ENCODE data around the gene STN1. TPM values are rescaled to one million over a fixed set of nuclear protein-coding genes. Genes with fewer than 3 reads are reported as not detected.

The STN1 gene
- total RNA-seq, 1 donor from 2014 or later, result 57.1 TPM

DNA sequence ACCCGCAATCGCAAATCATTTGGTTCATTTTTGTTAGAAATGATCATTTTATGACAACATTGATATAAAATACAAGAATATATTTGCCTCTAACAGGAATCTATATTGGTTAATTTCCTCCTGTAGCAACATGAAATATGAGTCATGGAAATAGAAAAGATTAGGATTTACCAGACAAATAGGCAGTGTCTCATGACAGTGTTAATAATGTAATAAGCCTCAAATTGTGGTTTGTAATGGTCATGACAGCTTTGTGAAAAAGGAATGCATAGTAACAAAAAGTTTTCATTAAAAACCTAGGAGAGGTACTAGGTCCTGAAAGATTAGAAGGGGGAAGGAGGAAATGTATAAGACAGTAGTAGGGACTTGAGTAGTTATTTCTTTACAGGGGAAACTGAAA is 41.0 kb upstream of the STN1 start:
- peaks cover 2% of the 10 kb centered on the region for H3K27me3 Mint-ChIP-seq (ENCODE audit: unreplicated experiment)
- TF ChIP-seq, protein P1, sequence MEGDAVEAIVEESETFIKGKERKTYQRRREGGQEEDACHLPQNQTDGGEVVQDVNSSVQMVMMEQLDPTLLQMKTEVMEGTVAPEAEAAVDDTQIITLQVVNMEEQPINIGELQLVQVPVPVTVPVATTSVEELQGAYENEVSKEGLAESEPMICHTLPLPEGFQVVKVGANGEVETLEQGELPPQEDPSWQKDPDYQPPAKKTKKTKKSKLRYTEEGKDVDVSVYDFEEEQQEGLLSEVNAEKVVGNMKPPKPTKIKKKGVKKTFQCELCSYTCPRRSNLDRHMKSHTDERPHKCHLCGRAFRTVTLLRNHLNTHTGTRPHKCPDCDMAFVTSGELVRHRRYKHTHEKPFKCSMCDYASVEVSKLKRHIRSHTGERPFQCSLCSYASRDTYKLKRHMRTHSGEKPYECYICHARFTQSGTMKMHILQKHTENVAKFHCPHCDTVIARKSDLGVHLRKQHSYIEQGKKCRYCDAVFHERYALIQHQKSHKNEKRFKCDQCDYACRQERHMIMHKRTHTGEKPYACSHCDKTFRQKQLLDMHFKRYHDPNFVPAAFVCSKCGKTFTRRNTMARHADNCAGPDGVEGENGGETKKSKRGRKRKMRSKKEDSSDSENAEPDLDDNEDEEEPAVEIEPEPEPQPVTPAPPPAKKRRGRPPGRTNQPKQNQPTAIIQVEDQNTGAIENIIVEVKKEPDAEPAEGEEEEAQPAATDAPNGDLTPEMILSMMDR (IDR thresholded peaks at IDR 0.05; ENCODE audit: partially characterized antibody, unreplicated experiment), result no peak
- DNase-seq, result no peak
- H3K9me3 Mint-ChIP-seq (ENCODE audit: unreplicated experiment), result peaks cover 2% of the 10 kb centered on the region
- H3K27ac Mint-ChIP-seq (ENCODE audit: unreplicated experiment), result no peak overlapping the region
- no peak overlapping the region for H3K4me3 Mint-ChIP-seq (ENCODE audit: unreplicated experiment)
- H3K4me1 Mint-ChIP-seq (ENCODE audit: low read depth, unreplicated experiment), result no peaks in the 10 kb centered on the region
- H3K36me3 Mint-ChIP-seq (ENCODE audit: unreplicated experiment), result peaks cover 14% of the 10 kb centered on the region

DNA sequence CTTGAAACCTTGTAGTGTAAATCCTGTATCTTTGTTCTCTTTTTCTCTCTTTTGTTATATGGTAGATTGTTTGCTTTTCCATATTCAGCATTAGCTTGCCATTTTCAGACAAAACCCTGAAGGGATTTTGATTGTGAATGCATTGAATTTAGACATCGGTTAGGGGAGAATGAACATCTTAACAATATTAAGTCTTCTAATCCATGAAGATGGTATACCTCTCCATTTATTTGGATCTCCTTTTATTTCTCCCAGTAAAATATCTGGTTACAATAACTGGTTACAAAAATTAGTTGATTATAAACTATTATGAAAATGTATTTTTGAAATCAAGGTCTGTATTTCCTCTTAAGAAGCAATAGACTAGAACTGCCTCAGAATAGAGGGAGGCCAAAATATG is 36.6 kb upstream of the STN1 start:
- no peak overlapping the region for H3K27ac Mint-ChIP-seq (ENCODE audit: unreplicated experiment)
- no peaks in the 10 kb centered on the region for H3K4me1 Mint-ChIP-seq (ENCODE audit: low read depth, unreplicated experiment)
- peaks cover 14% of the 10 kb centered on the region for H3K36me3 Mint-ChIP-seq (ENCODE audit: unreplicated experiment)
- H3K9me3 Mint-ChIP-seq (ENCODE audit: unreplicated experiment), result peaks cover 2% of the 10 kb centered on the region
- no peak overlapping the region for H3K4me3 Mint-ChIP-seq (ENCODE audit: unreplicated experiment)
- H3K27me3 Mint-ChIP-seq (ENCODE audit: unreplicated experiment), result peaks cover 2% of the 10 kb centered on the region
- TF ChIP-seq, protein P1 (IDR thresholded peaks at IDR 0.05; ENCODE audit: partially characterized antibody, unreplicated experiment), result no peak
- no peak for DNase-seq

DNA sequence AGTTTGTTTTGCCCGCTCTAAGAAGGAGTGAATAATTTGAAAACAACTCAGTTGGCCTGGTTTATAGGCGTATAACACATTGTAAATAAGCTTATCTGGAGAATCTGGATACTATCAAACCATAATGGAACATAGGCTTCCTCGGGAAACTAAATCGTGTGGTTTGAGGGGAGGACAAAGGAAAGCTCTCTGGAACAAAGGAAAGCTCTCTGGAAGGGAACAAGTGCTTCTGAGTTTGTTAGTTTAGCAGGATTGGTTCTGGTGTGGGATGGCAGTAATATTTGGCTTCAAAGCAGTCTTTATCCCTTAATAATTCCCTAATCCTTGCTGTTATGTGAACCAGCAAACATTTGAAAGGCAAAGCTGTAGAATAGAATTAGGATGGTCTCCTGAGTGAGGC is 34.0 kb upstream of the STN1 start:
- H3K4me3 Mint-ChIP-seq (ENCODE audit: unreplicated experiment), result no peak overlapping the region
- peaks cover 14% of the 10 kb centered on the region for H3K36me3 Mint-ChIP-seq (ENCODE audit: unreplicated experiment)
- peaks cover 2% of the 10 kb centered on the region for H3K9me3 Mint-ChIP-seq (ENCODE audit: unreplicated experiment)
- H3K4me1 Mint-ChIP-seq (ENCODE audit: low read depth, unreplicated experiment), result peaks cover 8% of the 10 kb centered on the region
- H3K27me3 Mint-ChIP-seq (ENCODE audit: unreplicated experiment), result peaks cover 2% of the 10 kb centered on the region
- no peak overlapping the region for H3K27ac Mint-ChIP-seq (ENCODE audit: unreplicated experiment)
- TF ChIP-seq, protein P1 (IDR thresholded peaks at IDR 0.05; ENCODE audit: partially characterized antibody, unreplicated experiment), result no peak
- DNase-seq, result no peak

DNA sequence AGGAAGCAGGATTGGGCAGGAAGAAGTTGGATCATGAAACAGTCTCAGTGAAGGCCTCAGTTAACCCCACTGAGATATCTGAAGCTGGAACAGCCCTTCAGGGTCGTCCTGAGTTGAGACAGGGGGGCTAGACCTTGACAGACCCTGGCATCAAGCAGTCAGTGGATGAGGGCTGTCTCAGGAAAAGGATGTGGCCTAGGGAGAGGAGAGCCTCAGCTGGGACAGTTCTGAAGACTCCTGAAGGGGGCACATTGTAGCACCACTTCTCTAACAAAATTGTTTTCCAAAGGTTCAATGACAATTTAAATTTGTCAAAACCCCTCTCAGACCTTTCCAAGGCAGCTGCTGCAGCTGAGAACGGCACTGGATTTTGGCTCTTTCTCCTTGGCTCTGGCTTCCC is 33.2 kb upstream of the STN1 start:
- Mint-ChIP-seq H3K27ac (ENCODE audit: unreplicated experiment) (no peak overlapping the region), H3K36me3 (ENCODE audit: unreplicated experiment) (peaks cover 14% of the 10 kb centered on the region), H3K9me3 (ENCODE audit: unreplicated experiment) (peaks cover 2% of the 10 kb centered on the region), H3K4me3 (ENCODE audit: unreplicated experiment) (no peak overlapping the region), H3K27me3 (ENCODE audit: unreplicated experiment) (peaks cover 2% of the 10 kb centered on the region), H3K4me1 (ENCODE audit: low read depth, unreplicated experiment) (peaks cover 8% of the 10 kb centered on the region)
- DNase-seq, result no peak
- TF ChIP-seq, protein P1 (IDR thresholded peaks at IDR 0.05; ENCODE audit: partially characterized antibody, unreplicated experiment), result no peak

DNA sequence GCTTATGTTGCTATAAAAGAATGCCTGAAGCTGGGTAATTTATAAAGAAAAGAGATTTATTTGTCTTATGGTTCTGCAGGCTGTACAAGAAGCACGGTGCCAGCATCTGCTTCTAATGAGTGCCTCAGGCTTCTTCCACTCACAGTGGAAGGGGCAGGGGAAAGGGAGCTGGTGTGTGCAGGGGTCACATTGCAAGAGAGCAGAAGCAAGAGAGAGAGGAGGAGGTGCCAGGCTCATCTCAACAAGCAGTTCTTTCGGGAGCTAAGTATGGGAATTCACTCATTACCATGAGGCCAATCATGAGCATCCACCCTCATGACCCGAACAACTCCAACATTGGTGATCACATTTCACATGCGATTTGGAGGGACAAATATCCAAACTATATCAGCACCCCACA is 31.7 kb upstream of the STN1 start:
- no peak overlapping the region for H3K27ac Mint-ChIP-seq (ENCODE audit: unreplicated experiment)
- H3K27me3 Mint-ChIP-seq (ENCODE audit: unreplicated experiment), result no peaks in the 10 kb centered on the region
- H3K9me3 Mint-ChIP-seq (ENCODE audit: unreplicated experiment), result no peaks in the 10 kb centered on the region
- peaks cover 6% of the 10 kb centered on the region for H3K36me3 Mint-ChIP-seq (ENCODE audit: unreplicated experiment)
- no peak overlapping the region for H3K4me3 Mint-ChIP-seq (ENCODE audit: unreplicated experiment)
- TF ChIP-seq, protein P1 (IDR thresholded peaks at IDR 0.05; ENCODE audit: partially characterized antibody, unreplicated experiment), result no peak
- DNase-seq, result no peak
- H3K4me1 Mint-ChIP-seq (ENCODE audit: low read depth, unreplicated experiment), result peaks cover 8% of the 10 kb centered on the region

Measured in glutamatergic neuron (in vitro differentiated cells).